HUDEP-2 (cell line): ENCODE measurements around the gene FAM151B.
"Not testable (repeated sequence)": the region's sequence is repeated elsewhere in the genome, so short reads cannot be mapped to it uniquely, and the experiment has no call there.

Experiments used
- DNase-seq, 76 experiments: peaks; one replicate each; lab custom pipeline; 2025; ENCODE audit not compliant: unreplicated experiment in 76 of 76; lab: John Stamatoyannopoulos, UW

FAM151B gene, protein sequence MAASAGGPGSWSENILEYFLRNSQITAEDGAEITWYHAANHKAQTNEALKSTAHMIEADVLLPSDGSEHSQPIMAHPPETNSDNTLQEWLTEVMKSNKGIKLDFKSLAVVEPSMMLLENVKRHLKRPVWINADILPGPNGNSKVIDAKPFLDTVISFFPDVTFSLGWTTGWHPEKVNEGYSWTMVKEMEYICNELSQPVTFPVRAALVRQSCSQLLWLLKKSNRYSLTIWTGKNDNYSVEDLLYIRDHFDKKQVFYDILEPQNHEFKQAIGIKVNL

DNA sequence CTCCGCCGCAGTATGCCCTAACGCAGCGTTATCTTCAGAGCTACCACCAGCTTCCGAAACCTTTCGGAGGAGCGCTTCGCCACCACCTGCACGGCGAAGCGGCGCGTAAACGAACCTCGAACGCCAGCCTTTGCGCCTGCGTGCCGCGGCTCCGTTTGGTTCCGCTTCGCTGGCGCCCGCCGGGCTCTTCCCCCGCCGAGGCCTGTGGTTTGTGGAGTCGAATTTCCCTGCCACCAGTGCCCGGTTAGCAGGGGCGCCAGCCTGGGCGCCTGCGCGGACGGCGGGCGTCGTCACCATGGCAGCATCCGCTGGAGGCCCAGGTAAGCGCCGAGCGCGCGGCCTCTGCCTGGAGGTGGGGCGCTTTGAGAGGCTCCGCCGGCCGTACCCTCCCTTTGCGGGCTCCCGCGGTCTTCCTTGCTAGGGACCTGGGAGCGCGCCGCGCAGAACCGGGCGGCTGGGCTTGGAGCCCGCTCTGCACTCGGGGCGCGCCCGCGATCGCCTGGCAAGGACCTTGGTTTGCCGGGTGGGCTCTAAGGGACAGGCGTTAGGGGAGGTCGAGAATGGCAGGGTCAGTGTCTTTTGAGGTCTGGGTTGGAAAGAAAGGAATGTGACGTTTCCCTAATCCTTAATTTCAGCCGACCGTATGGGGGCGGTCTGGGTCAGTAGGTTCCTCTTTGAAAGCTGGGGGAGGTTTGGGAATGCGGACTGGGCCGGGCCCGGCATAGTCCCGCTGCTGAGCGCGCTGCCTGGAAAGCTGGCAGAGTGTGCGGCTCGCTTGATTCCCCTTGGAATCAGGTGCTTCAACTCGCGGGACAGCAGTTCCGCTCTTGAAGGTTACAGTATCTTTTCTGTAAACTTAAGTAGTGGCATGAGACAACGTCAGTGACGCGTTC is at the start of gene FAM151B:
Gene FAM151B, plus strand, starts transcription at position 272 of the 893 bp plus-strand sequence. Its CDS starts 24 bp downstream, at position 296.
- DNase-seq: peak in 62 of 76 experiments; percentile 3 to 73 (median 33)

DNA sequence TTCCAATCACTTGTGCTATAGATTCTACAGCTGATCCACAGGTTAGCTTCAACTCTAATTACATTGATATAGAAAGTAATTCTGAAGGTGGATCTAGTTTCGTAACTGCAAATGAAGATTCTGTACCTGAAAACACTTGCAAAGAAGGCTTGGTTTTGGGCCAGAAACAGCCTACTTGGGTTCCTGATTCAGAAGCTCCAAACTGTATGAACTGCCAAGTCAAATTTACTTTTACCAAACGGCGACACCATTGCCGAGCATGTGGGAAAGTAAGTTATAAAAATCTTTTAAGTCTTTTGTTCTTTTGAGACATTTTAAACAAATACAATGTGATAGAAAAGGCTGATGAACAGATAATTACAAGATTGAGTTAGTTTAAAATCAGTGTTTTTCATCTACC is 49.2 kb upstream of the FAM151B start:
- DNase-seq: no peak

DNA sequence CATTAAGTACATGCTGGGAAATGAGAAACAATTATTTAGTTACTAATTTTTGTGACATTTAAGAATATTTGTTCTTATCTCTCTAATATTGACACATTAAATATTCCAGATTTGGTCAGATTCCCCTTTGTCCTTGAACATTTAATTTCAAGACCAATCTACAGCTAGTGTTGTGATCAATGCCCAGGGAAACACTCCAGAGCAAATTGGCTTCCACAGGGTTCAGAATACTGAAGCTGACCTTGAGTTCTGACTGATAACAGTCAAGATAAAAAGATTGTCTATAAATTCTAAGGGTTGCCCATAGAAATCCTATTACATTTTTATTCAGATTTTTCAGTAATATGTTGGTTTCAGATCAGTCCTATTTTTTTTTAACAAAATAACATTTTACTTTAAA is 48.7 kb upstream of the FAM151B start:
- DNase-seq: no peak

DNA sequence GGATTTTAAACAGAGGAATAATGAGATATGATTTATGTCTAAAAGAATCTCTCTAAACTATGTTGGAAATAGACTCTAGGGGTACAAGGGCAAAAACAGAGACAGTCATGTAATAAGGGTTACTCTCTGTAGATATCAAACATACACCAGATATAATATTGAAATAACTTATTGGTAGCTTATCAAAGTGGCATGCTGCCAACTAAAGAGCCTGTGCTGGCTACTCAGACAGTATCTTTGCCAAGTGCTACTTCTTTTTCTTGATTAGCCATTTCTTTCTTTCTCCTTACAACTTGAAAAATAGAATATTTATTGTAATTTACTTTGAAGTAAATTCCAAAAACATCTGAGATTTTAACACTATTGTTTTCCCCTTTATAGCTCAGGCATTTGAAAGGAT is 45.2 kb upstream of the FAM151B start:
- peak in 9 of 76 experiments; percentile 1 to 15 (median 5) for DNase-seq

DNA sequence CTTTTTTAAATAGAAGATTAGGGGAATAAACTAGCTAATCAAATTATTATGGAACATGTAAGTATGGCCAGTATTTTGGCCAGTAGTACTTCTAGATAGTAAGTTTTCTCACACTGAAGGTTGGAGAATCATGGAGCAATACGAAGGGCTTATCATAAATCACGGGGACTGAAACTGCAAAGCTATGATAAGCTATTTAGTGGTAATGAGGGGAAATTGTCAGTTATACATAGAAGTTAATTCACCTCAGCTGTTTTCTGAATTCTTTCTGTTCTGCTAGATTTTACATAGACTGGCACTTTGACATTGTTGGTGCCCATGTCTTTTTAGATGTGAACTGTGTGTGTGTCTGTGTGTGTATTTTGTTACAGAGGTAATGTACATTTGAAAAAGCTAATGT is 34.5 kb upstream of the FAM151B start:
- DNase-seq: peak in 1 of 76 experiments; percentile 5

DNA sequence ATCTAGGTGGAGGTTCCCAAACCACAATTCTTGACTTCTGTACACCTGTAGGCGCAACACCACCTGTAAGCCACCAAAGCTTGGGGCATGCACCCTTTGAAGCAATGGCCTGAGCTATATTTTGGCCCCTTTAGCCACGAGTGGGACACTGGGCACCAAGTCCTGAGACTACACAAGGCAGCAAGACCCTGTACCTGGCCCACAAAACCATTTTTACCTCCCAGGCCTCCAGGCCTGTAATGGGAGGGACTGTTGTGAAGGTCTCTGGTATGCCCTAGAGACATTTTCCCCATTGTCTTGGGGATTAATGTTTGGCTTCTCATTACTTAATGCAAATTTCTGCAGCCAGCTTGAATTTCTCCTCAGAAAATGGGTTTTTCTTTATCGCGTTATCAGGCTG is 24.6 kb upstream of the FAM151B start:
- DNase-seq: no peak

DNA sequence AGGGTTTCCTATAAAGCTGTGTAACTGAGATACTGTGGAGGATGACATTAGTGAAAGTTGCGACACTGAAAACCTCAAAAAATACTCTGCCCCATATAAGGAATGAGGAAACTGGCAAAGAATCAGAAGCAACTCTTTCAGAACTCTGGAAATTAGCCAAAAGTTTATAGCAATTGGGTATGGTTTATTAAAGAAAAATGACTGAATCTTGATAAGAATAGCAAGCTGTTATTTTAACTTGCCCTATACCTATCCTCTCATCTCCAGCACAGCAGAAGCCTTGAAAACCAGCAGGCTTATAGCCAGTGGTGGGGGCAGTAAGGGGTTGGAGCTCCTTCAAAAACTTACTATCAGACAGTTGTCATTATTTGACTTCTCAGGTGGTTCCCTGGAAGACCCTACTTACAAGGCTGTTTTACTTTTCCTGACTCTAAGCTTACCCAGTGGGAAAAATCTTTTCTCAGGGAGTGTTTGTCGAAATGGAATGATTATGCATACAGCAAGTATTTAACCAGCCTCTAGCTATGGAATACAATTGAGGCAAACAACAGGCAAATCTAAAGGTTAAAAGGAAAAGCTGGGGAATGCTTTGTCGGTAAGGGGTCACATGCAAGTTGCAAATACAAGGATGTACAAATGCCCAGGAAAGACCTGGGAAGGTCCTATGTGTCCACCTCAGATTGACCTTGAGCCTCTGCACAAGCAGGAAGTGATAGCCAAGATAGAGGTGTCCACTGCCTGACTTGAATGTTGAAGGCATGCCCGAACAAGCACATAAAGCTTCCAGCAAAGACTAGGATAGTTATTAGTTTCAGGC is 21.0 kb upstream of the FAM151B start:
- no peak for DNase-seq

DNA sequence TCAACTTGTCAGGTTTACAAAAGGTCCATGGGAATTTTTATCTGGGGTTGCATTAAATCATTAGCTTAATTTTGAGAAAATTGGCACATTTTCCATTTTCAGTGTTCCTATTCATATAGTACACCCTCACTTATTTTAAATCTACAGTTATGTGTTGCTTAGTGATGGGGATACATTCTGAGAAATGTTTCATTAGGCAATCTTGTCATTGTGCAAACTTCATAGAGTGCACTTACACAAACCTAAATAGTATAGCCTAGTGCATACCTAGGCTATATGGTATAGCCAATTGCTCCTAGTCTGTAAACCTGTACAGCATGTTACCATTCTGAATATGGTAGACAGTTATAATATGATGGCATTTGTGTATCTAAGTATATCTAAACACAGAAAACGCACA is 19.8 kb upstream of the FAM151B start:
- DNase-seq: no peak

DNA sequence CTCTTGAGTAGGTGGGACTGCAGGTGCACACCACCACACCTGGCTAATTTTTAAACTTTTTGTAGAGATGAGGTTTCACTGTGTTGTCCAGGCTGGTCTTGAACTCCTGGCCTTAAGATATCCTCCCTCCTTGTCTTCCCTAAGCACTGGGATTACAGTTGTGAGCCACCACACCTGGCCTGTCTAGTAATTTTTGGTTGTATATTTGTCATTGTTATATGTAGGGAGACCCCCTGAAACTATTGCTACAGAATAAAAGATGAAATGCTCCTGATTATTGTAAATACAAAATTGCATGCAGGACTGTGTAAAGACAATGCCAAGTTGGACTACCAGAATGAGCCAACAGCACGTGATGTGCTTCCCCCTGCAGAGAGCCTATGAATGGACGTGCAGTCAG is 17.3 kb upstream of the FAM151B start:
- not testable (repeated sequence) for DNase-seq

DNA sequence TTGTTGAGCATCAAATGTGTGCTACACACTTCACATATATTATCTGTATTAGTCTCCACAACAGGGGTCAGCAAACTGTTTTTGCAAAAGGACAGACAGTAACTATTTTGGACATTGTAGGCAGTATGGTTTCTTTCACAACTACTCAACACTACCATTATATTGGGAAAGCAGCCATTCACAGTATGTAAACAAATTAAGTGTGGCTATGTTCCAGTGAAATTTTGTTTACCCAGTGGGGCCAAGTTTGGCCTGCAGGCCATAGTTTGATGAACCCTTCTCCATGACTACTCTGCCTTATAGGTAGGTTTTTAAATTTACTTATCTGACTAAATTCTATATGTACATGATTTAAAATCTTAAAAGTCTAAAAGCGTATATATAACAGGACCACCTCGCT is 13.0 kb upstream of the FAM151B start:
- no peak for DNase-seq

DNA sequence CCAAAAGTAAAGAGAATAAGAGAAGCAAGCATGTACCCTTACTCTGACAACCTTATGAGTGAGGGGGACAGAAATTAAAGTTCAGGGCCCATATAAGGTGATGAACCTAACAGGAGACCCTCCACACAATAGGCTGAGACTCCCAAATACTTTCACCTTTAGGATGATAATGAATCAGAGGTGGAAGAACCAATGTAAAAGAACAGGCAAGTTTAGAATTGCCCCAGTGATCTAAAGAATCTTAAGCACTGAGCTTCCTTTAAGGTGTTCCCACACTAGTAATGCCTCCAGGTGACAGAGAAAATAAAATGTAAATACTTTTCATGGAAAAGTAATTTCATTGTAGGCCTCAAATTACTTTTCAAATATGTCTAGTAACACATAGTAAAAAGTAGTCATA is 8.2 kb upstream of the FAM151B start:
- no peak for DNase-seq

DNA sequence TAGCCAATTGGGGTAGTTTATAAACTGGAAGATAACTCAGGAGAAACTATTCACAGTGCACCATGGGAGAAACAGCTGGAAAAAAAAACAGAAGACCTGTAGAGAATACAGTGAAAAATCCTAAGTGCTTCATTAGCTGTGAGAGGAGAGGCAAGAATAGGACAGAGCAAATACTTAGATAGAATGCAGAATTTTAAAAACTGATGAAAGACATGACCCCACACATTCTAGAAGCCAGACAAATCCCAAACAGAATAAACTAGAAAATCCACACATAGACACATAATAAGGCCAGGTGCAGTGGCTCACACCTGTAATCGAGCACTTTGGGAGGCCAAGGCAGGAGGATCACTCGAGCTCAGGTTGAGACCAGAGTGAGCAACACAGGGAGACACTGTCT is 7.5 kb upstream of the FAM151B start:
- no peak for DNase-seq

DNA sequence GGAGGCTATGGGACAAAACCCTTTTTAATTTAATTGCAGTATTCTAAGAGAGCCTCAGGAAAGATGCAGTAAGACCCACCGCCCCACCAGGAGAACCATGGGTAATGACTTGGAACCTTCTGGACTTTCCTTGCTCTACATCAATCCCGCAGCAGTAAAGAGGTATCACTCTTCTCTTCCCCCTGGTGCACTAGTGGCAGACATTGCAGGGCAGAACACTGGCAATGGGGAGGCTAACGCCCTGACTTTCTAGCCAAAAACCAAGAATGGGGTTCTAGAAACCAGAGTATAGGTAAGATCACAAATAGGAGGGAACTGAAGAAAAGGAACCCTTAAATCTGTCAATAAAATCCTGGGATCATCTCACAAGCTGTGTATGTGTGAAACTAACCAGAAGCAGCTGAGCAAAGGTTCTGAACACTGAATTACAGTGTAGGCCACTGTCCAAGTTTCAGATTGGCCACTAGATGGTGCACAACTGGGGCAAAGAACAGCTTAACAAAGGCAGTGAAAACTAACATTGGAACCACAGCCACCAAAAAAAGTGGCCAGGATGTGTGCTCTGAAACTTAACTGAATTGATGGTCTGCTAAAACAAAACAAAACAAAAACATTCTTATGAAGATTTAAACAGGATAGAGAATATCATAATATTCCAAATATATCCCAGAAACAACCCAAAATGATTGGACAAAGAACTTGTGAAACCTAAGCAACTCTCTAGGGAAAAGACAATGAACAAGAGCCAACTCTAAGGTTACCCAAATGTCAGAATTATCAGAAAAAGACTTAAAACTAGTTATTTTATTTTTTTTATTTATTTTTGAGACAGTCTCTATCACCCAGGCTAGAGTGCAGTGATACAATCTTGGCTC is 6.6 kb upstream of the FAM151B start:
- peak in 43 of 76 experiments; percentile 0 to 54 (median 20) for DNase-seq

DNA sequence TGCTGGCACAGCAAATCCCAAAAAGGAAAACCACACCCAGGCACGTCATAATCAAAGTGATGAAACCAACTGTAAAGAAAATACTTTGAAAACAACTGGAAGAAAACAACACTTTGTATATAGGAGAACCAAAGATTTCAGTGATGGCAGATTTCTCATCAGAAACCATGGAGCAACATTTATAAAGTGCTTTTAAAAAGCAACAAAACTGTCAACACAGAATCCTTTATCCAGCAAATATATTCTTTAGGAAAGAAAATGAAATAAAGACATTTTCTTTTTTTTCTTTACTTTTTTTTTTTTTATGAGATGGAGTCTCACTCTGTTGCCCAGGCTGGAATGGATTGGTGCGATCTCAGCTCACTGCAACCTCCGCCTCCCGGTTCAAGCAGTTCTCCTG is 5.3 kb upstream of the FAM151B start:
- DNase-seq: no peak

DNA sequence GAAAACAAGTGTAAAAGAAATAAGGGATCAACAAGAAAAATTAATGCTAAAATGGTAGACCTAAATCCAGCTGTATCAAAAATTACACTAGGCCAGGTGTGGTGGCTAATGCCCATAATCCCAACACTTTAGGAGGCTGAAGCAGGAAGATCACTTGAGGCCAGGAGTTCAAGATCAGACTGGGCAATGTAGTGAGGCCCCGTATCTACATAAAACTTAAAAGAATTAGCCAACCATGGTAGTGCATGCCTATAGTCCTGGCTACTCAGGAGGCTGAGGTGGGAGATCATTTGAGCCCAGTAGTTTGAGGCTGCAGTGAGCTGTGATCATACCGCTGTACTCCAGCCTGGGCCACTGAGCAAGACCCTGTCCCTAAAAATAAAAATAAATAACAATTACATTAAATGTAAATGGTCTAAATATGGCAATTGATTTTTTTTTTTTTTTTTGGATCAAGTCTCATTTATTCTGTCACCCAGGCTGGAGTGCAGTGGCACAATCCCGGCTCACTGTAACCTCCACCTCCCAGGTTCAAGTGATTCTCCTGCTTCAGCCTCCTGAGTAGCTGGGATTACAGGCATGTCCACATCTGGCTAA is 4.2 kb upstream of the FAM151B start:
- no peak for DNase-seq

DNA sequence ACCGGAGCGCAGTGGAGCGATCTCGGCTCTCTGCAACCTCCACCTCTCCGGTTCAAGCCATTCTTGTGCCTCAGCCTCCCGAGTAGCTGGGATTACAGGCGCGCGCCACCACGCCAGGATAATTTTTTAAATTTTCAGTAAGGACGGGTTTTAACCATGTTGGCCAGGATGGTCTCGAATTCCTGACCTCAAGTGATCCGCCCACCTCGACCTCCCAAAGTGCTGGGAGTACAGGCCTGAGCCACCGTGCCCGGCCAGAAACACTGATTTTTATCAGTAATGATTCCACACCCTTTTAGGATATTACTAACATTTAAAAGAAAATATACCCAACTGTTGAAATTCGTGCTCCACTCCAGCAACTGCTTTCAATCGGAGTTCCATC is 464 bp upstream of the FAM151B start:
- no peak for DNase-seq

DNA sequence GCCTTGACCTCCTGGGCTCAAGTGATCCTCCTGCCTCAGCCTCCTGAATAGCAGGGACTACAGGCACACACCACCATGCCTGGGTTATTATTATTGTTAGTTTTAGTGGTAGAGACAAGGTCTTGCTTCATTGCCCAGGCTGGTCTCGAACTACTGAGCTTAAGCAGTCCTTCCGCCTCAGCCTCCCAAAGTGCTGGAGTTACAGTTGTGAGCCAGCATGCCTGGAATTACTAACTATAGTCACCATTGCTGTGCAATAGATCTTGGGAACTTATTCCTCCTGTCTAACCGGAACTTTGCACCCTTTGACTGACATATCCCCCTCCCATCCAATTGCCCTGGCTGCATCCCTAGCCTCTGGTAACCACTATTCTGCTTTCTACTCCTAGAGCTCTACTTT is 3.4 kb downstream of the FAM151B start:
- no peak for DNase-seq

DNA sequence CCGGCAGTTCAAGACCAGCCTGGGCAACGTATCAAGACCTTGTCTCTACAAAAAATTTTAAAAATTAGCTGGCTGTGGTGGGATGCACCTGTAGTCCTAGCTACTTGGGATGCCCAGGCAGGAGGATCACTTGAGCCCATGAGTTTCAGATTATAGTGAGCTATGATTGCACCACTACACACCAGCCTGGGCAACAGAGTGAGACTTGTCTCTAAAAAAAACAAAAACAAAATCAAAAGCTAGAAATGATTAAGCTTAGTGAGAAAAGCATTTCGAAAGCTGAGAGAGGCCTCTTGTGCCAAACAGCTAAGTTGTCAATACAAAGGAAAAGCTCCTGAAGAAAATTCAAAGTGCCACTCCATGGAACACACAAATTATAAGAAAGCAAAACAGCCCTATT is 4.8 kb downstream of the FAM151B start:
- DNase-seq: no peak

DNA sequence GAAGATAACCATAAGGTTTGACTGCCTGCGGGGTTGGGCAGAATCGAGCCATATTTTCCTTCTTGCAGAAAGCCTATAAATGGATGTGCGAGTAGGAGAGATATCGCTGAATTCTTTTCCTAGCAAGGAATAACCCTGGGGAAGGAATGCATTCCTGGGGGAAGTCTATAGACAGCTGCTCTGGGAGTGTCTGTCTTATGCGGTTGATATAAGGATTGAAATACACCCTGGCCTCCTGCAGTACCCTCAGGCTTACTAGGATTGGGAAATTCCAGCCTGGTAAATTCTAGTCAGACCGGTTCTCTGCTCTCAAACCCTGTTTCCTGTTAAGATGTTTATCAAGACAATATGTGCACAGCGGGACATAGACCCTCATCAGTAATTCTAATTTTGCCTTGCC is 5.5 kb downstream of the FAM151B start:
- not testable (repeated sequence) for DNase-seq

DNA sequence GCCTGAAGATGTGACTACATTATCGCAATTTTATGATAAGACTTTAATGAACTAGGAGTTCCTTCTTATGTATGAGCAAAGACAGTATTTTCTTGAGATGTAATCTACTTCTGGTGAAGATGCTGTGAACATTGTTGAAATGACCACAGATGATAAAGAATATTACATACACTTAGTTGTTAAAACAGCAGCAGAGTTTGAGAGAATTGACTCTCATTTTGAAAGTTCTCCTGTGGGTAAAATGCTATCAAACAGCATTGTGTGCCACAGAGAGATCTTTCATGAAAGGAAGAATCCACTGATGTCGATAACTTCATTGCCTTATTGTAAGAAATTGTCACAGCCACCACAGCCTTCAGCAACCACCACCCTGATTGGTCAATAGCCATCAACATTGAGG is 8.0 kb downstream of the FAM151B start:
- DNase-seq: no peak
